Measurements from ENCODE around the gene ZWINT. TPM values are rescaled to one million over a fixed set of nuclear protein-coding genes. Genes with fewer than 3 reads are reported as not detected.
A peak's percentile ranks its signal among the peaks of the same experiment; 100 is the strongest.

ZWINT gene
- total RNA-seq, 1 experiment from 2014 or later = 99.1 TPM

DNA sequence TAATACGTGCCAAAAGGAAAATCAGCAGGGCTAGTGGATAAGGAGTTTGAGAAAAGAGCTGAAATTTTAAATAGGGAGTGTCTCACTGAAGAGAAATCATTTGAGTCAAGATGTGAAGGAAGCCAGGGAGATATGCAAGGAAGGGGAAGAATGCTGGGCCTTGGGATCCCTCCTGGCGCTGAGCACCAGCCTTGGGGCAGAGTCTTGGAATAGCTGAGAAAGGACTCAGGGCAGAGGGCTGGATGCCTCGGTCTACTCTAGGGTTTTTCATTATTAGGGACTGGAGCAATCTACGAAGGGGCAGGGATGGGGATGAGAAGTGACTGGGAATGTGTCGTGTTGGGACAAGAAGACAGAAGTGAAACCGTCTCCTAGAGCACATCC, 484 bp downstream of the ZWINT start:
- Histone ChIP-seq H3K4ac (ENCODE audit: low read depth, low read length) (no peak overlapping the region), H3K4me1 (ENCODE audit: insufficient read depth, low read length) (no peaks in the 10 kb centered on the region), H3K27ac (ENCODE audit: insufficient read length, low read depth, low read length) (no peak overlapping the region), H2BK20ac (ENCODE audit: low read depth, low read length, poor library complexity, severe bottlenecking) (no peak overlapping the region), H3K56ac (ENCODE audit: insufficient read length, low read depth, low read length) (no peak overlapping the region), H2BK15ac (ENCODE audit: low read depth, low read length) (no peak overlapping the region), H2AK5ac (ENCODE audit: insufficient read length, low read length) (no peak overlapping the region), H2BK120ac (ENCODE audit: low read depth, low read length, poor library complexity, severe bottlenecking) (no peak overlapping the region), H3K23ac (ENCODE audit: insufficient read length, low read depth, low read length) (no peak overlapping the region), H3K18ac (ENCODE audit: insufficient read length, low read depth, low read length) (peak overlapping the region; percentile 22), H4K91ac (ENCODE audit: insufficient read length, low read depth, low read length) (no peak overlapping the region), H3K27me3 (ENCODE audit: insufficient read depth, low read length) (no peaks in the 10 kb centered on the region), H3T11ph (ENCODE audit: low read length) (no peak overlapping the region), H3K9me3 (ENCODE audit: control insufficient read depth, low read depth, low read length) (no peaks in the 10 kb centered on the region), H3K79me1 (ENCODE audit: insufficient read depth, low read depth, low read length, poor library complexity, severe bottlenecking) (no peaks in the 10 kb centered on the region), H2AFZ (ENCODE audit: low read length) (no peak overlapping the region), H3K23me2 (ENCODE audit: insufficient read length, low read depth, low read length, poor library complexity, severe bottlenecking) (peaks cover 3% of the 10 kb centered on the region), H3K14ac (ENCODE audit: insufficient read depth, low read length) (peak overlapping the region; percentile 93), H3K9ac (ENCODE audit: extremely low read depth, insufficient read length, low read length) (peak overlapping the region; percentile 93), H4K8ac (replicated peaks; ENCODE audit: insufficient read length, low read depth, low read length) (no peak overlapping the region), H3K4me2 (ENCODE audit: insufficient read depth, insufficient read length, low read length) (peak overlapping the region; percentile 78), H2BK12ac (ENCODE audit: insufficient read length, low read depth, low read length) (no peak overlapping the region), H3K79me2 (ENCODE audit: insufficient read depth, low read length) (peaks cover 2% of the 10 kb centered on the region; the same call in 1 of the 2 replicates), H2BK5ac (ENCODE audit: insufficient read length, low read length) (no peak overlapping the region), H4K20me1 (ENCODE audit: control insufficient read depth, insufficient read depth, insufficient read length) (no peaks in the 10 kb centered on the region), H4K5ac (ENCODE audit: insufficient read length, low read depth, low read length) (no peak overlapping the region)
- Mint-ChIP-seq H3K4me1 (peaks cover 6 to 11% of the 10 kb centered on the region in 2 experiments), H3K27me3 (ENCODE audit: low read depth) (no peaks in the 10 kb centered on the region), H3K36me3 (ENCODE audit: insufficient read depth in 1 of 3, low read depth in 3 of 3) (peaks cover 27 to 40% (median 39%) of the 10 kb centered on the region in 3 experiments; a peak in 6 of 7 replicates), H3K4me3 (peak overlapping the region; percentile 99 to 100), H3K9me3 (no peaks in the 10 kb centered on the region; a peak in 1 of 5 replicates), H3K27ac (peak overlapping the region; percentile 82 to 99 (median 94))
- DNase-seq = no peak
- WGBS (ENCODE audit: extremely low coverage, insufficient read length, low lambda C conversion rate) = no CpG with 5 or more reads among the region's 6 CpGs
- TF ChIP-seq, protein P1, sequence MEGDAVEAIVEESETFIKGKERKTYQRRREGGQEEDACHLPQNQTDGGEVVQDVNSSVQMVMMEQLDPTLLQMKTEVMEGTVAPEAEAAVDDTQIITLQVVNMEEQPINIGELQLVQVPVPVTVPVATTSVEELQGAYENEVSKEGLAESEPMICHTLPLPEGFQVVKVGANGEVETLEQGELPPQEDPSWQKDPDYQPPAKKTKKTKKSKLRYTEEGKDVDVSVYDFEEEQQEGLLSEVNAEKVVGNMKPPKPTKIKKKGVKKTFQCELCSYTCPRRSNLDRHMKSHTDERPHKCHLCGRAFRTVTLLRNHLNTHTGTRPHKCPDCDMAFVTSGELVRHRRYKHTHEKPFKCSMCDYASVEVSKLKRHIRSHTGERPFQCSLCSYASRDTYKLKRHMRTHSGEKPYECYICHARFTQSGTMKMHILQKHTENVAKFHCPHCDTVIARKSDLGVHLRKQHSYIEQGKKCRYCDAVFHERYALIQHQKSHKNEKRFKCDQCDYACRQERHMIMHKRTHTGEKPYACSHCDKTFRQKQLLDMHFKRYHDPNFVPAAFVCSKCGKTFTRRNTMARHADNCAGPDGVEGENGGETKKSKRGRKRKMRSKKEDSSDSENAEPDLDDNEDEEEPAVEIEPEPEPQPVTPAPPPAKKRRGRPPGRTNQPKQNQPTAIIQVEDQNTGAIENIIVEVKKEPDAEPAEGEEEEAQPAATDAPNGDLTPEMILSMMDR (conservative IDR thresholded peaks at IDR 0.05) = no peak
